SU-DHL-6 (cell line): ENCODE results near the gene SRA1.

Experiments used
- H2AFZ ChIP-seq: fragments of 200-600 bp; sonication (generic); 2 replicates; pipeline ENCODE4 v1.6.1; 2014; ENCODE audit warnings: low read depth, mild to moderate bottlenecking, moderate library complexity, mixed read lengths, antibody characterized with exemption, low read length; ENCODE audit not compliant: severe bottlenecking
- H3F3A ChIP-seq: fragments of 200-600 bp; shearing (Covaris generic); 2 replicates; pipeline ENCODE4 v1.6.0; 2016; ENCODE audit warnings: antibody characterized with exemption, mild to moderate bottlenecking; ENCODE audit not compliant: insufficient read depth
- H3K27ac ChIP-seq: fragments of 200-600 bp; sonication (generic); 2 replicates; pipeline ENCODE4 v1.5.1; 2016; ENCODE audit warnings: low read depth, mild to moderate bottlenecking, low read length, moderate library complexity, mixed read lengths
- H3K27me3 ChIP-seq: fragments of 200-600 bp; sonication (generic), shearing (Covaris generic); 2 replicates; pipeline ENCODE4 v1.6.0; 2014; ENCODE audit warnings: mild to moderate bottlenecking, low read length
- H3K36me3 ChIP-seq: fragments of 200-600 bp; sonication (generic); 2 replicates; pipeline ENCODE4 v1.6.1; 2014; ENCODE audit warnings: mild to moderate bottlenecking, low read length, mixed read lengths
- H3K4me2 ChIP-seq: fragments of 300-600, 200-600 bp; shearing (Covaris generic), sonication (generic); 2 replicates; pipeline ENCODE4 v1.6.0; 2014; ENCODE audit warnings: low read length, low read depth, mild to moderate bottlenecking; ENCODE audit not compliant: poor library complexity, severe bottlenecking
- H3K4me3 ChIP-seq: fragments of 200-600 bp; sonication (generic); 2 replicates; pipeline ENCODE4 v1.5.1; 2014; ENCODE audit warnings: antibody characterized with exemption, low read length, mild to moderate bottlenecking, mixed read lengths; ENCODE audit not compliant: insufficient read depth, poor library complexity, severe bottlenecking
- H3K79me2 ChIP-seq: fragments of 200-600 bp; sonication (generic); 2 replicates; pipeline ENCODE4 v1.6.1; 2014; ENCODE audit warnings: mild to moderate bottlenecking, low read length, moderate library complexity; ENCODE audit not compliant: insufficient read depth
- H3K9ac ChIP-seq: fragments of 200-600 bp; sonication (generic); 2 replicates; pipeline ENCODE4 v1.7.0; 2014; ENCODE audit warnings: mild to moderate bottlenecking, low read length
- H3K9me2 ChIP-seq: fragments of 200-600 bp; sonication (generic); replicated peaks from 2 replicates; pipeline ENCODE4 v1.6.1; 2014; ENCODE audit warnings: low read length; ENCODE audit not compliant: insufficient read depth
- H3K9me3 ChIP-seq: fragments of 200-600 bp; sonication (generic); 2 replicates; pipeline ENCODE4 v1.6.1; 2014; ENCODE audit warnings: low read length, mixed read lengths; ENCODE audit not compliant: insufficient read depth
- H4K20me1 ChIP-seq: fragments of 200-600 bp; sonication (generic); 2 replicates; pipeline ENCODE4 v1.6.1; 2014; ENCODE audit warnings: low read depth, mild to moderate bottlenecking, antibody characterized with exemption, low read length, moderate library complexity, mixed read lengths
- EZH2phosphoT487 ChIP-seq: fragments of 200-600 bp; sonication (generic), shearing (Covaris generic); conservative IDR thresholded peaks from 2 replicates; pipeline ENCODE4 v1.6.1; 2018; ENCODE audit warnings: mild to moderate bottlenecking, antibody characterized with exemption, low read length, moderate library complexity, mixed read lengths
- TF ChIP-seq, protein P1 (sequence below): fragments of 200-600 bp; sonication (generic); IDR thresholded peaks from one replicate; pipeline ENCODE4 v1.5.1; 2017; ENCODE audit warnings: antibody characterized with exemption, mild to moderate bottlenecking, low read length, moderate library complexity; ENCODE audit not compliant: insufficient read depth, poor library complexity, severe bottlenecking

The SRA1 gene

DNA sequence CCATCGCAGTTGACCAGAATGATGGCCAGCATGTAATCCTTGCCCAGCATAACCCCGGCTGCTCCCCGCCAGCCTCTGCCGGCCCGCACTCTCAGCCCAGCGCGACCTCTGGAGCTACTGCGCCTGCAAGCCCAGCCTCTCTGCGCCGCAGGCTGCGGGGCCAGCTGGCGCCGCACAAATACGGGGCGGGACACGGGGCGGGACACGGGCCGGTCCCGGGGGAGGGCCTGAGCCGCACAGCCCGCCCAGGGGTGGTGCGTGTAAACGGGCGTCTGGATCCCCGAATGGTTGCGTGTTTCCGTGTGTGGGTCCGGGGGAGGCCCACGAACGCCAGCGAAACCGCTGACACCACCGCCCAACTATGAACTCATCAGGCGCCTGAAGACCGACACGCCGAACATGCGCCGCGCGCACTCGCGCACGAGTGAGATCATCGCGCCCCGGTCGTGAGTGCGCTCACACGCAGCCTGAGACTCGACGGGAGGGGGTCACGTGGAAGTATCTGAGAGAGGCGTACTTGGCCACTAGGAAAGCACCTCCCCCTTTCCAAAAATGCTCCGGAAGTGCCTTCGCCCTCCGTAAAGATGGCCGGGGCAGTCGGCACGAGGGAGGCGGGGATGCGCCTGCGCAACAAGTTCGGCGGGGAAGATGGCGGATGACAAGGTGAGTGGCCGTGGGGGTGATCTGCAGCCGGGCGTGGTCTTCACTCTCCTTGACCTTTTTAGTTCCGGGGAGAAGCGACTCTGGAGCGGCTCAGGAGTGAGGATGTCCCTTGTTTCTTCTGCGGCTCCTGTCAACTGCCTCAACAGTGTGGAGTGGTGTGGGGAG is 7.1 kb upstream of the SRA1 start, which contains the start of the genes APBB3 and SLC35A4:
Gene APBB3 (minus strand): TSS at position 403 of the 828 bp plus-strand sequence. CDS start 353 bp downstream, at position 50.
Gene SLC35A4 (plus strand): TSS at position 633 of the 828 bp plus-strand sequence. CDS start 2,342 bp downstream, outside the sequence.
- Histone ChIP-seq H3K4me3 (peak within 1 kb of the TSS; percentile 72), H3K9me2 (no peaks in the 10 kb centered on the region), H3K4me2 (peak within 1 kb of the TSS; percentile 71), H3K27ac (peak within 1 kb of the TSS; percentile 34), H3F3A (no peaks in the 10 kb centered on the region), H3K9ac (peak within 1 kb of the TSS; percentile 82), H3K79me2 (peaks cover 15% of the 10 kb centered on the region; the same call in 1 of the 2 replicates), H3K36me3 (no peaks in the 10 kb centered on the region), H3K9me3 (no peaks in the 10 kb centered on the region), H3K27me3 (no peaks in the 10 kb centered on the region), H4K20me1 (no peaks in the 10 kb centered on the region), H2AFZ (peak within 1 kb of the TSS; percentile 85)
- TF ChIP-seq, protein P1, sequence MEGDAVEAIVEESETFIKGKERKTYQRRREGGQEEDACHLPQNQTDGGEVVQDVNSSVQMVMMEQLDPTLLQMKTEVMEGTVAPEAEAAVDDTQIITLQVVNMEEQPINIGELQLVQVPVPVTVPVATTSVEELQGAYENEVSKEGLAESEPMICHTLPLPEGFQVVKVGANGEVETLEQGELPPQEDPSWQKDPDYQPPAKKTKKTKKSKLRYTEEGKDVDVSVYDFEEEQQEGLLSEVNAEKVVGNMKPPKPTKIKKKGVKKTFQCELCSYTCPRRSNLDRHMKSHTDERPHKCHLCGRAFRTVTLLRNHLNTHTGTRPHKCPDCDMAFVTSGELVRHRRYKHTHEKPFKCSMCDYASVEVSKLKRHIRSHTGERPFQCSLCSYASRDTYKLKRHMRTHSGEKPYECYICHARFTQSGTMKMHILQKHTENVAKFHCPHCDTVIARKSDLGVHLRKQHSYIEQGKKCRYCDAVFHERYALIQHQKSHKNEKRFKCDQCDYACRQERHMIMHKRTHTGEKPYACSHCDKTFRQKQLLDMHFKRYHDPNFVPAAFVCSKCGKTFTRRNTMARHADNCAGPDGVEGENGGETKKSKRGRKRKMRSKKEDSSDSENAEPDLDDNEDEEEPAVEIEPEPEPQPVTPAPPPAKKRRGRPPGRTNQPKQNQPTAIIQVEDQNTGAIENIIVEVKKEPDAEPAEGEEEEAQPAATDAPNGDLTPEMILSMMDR: no peak
- no peak for TF ChIP-seq EZH2phosphoT487

DNA sequence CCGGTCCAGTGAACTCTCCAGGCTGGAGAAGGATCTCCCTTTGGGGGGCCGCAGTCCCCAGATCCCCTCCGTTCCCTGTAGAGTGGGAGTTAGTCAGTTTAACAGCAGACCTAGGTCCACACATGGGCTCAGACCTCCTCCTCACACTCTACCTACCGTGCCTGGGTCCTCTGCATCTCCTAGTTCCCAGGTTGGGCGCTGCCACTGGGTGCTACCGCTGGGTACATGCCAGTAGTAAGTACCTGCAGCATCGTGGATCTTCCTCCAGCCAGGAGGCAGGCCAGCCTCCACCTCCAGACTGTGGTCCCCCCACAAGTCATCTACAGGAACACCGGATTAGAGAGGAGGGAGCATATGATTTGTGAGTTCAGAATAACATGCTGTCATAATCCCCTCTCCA is 6.3 kb upstream of the SRA1 start:
- no peaks in the 10 kb centered on the region for H3K9me2 ChIP-seq
- peak overlapping the region; percentile 72 for H3K4me3 ChIP-seq
- H3K79me2 ChIP-seq: peaks cover 15% of the 10 kb centered on the region; the same call in 1 of the 2 replicates
- TF ChIP-seq, protein P1: no peak
- TF ChIP-seq EZH2phosphoT487: no peak
- peak overlapping the region; percentile 71 for H3K4me2 ChIP-seq
- H3K27me3 ChIP-seq: no peaks in the 10 kb centered on the region
- H4K20me1 ChIP-seq: no peaks in the 10 kb centered on the region
- no peak overlapping the region for H3K27ac ChIP-seq
- no peaks in the 10 kb centered on the region for H3K9me3 ChIP-seq
- H2AFZ ChIP-seq: no peak overlapping the region
- peak overlapping the region; percentile 82 for H3K9ac ChIP-seq
- H3K36me3 ChIP-seq: no peaks in the 10 kb centered on the region
- no peaks in the 10 kb centered on the region for H3F3A ChIP-seq

DNA sequence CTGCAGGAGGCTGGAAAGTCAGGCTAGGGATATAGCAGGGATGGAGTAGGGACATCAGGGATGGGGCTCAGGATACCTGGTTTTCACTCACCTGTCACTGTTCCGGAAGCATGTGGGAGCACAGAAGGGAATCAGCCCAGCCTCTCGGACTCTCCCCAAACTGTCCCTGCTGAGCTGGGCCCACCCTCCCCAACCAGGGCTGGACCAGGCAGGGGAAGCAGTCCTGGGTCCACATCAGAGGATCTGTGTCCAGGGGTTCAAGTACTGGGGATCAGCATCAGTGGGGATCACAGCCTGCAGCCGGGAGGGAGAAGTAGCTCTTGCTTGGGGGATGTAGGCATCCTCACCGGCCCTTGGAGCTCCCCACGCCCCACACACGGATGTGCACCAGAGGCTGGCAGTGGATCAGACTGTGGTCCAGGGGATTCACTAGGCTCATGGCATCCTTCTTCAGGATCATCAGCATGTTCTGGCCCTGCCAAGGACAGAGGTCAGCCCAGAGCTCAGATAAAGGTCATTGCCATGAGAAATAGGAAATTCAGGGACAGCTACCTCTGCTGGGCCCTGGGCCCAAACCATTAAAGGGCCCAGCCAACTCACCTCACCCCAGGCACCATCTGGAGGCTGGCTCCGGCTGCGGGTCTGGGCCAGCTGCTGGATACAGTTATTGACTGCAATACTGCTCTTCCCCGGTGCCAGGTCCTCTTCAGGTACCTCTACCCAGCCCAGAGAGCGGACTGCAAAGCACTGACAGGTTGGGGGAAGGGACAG is 4.7 kb upstream of the SRA1 start:
- no peak overlapping the region for H2AFZ ChIP-seq
- H3K27me3 ChIP-seq: no peaks in the 10 kb centered on the region
- peaks cover 17% of the 10 kb centered on the region for H3K79me2 ChIP-seq
- TF ChIP-seq EZH2phosphoT487: no peak
- TF ChIP-seq, protein P1: no peak
- no peak overlapping the region for H3K4me3 ChIP-seq
- no peaks in the 10 kb centered on the region for H3K9me2 ChIP-seq
- H3K27ac ChIP-seq: no peak overlapping the region
- no peak overlapping the region for H3K9ac ChIP-seq
- no peaks in the 10 kb centered on the region for H3F3A ChIP-seq
- no peaks in the 10 kb centered on the region for H3K9me3 ChIP-seq
- H3K36me3 ChIP-seq: no peaks in the 10 kb centered on the region
- no peak overlapping the region for H3K4me2 ChIP-seq
- H4K20me1 ChIP-seq: no peaks in the 10 kb centered on the region
